Right ventricle myocardium inferior (tissue), 1 donor: ENCODE data around the gene CRACDL. TPM values are rescaled to one million over a fixed set of nuclear protein-coding genes. Genes with fewer than 3 reads are reported as not detected.

Experiments used
- ATAC-seq: fragments of 200-7000 bp; cut with Tn5 transposase; one replicate; pipeline ENCODE4 v1.9.1; 2020; ENCODE audit warnings: mild to moderate bottlenecking, moderate library complexity
- DNase-seq: peaks from one replicate; pipeline ENCODE4 v3.0.0; 2021; ENCODE audit errors: missing footprints
- intact Hi-C: fragments of 100-400 bp; cut with DNase I; formaldehyde crosslinking; loops from one replicate; pipeline ENCODE4 v1.11.0; 2022
- total RNA-seq: library from RNA; stranded (reverse); fragmentation: NEBNext Ultra II Directional; extraction: Animal tissue kit (Norgen Biotek cat#: 25700); gene quantifications from one replicate; pipeline ENCODE4 v1.2.1, GENCODE V29; 2021
- donor health status: DM: no; HTN: yes; CAD: no; lungs with severe emphysema.

The CRACDL gene
- total RNA-seq, 1 donor from 2014 or later, result 3.9 TPM

- DNase-seq (no peak), ATAC-seq (no peak)
- intact Hi-C loops, result no loop called here
Observed at GRCh38 chr2:98801286-98801685, 134.7 kb downstream of the CRACDL start.

- intact Hi-C loops, result no loop called here
- DNase-seq (no peak), ATAC-seq (no peak)
Observed at GRCh38 chr2:98800330-98801064, 135.5 kb downstream of the CRACDL start.

- no peak for DNase-seq
- intact Hi-C loops, result no loop called here
- ATAC-seq, result no peak
Observed at GRCh38 chr2:98799375-98800329, 136.4 kb downstream of the CRACDL start.

- DNase-seq (no peak), ATAC-seq (no peak)
- intact Hi-C loops, result no loop called here
Observed at GRCh38 chr2:98796775-98797544, 139.1 kb downstream of the CRACDL start.

DNA sequence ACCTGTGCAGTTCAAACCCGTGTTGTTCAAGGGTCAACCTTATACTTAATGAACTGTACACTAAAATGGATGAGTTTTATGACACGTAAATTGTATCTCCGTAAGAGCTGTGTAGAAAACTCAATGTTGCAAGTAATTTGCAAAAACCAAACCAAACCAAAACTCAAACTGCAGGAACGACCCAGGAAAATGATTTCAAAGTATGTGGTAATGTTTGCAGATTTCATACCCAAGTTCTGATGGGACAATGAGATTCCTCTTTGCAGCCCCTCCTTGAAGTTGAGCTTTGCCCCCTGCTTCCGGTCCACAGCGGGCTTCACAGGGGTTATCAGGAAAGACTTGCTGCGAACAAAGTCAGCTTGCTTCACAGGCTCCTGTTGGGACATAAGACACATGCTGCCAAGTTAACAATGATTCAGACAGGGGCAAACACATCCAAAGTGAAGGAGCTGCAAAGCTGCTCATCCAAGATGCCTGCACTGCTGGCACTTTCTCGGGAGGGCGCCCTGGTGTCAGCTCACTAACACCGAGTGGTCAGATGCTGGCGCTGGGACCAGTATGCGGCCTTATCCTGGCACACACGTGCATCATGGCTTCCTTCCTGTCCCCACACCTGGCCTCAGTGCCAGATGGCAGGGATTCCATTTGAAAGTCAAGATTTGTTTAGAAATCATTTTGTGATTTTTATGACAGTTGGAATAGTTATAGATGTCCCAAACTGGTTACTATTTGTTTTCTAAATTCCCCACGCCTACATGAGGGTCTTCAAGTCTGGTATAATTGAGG lies 139.9 kb downstream of the CRACDL start:
- ATAC-seq (no peak), DNase-seq (no peak)
- intact Hi-C loops, result no loop called here

DNA sequence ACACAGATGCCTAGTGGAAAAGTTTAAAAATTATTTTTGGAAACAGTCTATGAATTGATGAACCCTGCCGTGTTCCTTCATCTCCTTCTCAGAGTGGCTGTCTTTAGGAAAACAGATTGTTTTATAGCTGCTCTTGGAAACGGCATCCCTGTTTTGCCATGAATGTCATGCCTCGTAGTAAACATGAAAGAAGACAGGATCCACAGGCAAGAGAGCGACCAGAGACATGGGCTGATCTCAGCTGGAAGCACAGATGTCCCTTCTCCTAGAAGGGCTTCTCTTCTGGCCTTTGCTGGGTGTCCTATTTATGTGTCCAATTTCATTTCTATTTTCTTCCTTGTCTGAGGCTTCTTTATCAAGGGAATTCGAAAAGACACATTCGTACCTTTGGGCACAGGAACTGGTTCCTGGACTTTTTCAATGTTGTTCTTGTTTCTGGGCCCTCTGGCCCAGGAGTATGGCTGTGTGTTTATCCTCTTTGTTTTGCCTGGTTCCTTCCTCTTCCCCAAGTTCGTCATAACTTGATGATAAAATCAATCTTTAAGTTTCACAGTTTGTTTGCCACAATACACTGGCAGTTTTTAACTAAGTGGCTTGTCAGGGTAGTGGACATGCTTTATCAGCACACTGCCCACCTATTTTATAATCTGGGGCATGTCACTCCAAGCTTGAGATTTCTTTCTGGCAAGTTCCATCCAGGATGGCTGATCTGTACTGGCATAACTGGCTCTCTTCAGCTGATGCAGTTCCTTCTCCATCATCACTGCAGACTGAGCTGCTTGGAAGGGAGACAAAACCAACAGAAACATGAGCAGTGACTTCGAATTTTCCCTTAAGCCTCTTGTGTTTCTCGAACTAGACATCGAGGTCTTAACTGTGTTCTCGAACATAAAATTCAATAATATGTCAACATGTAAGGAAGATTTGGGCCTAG lies 141.9 kb downstream of the CRACDL start:
- no peak for ATAC-seq
- intact Hi-C loops, result no loop called here
- DNase-seq, result no peak

DNA sequence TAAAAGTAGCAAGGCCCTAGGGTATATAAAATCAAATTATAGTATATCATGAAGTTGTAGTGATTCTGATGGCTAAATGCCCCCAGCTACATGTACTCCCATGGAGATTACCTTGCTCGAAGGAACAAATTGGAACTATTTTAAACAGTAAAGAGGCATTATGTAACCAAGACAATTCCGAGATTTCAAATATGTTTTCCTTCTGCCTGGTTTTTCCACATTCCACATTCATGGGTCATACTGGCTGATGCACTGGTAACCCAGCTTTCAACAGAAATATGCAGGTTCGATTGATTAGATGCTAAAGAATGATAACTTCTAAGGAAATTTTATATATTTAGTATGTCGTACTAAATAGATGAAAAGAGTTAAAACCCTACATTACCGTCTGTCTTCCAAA lies 142.8 kb downstream of the CRACDL start:
- ATAC-seq (no peak), DNase-seq (no peak)
- intact Hi-C loops, result no loop called here

DNA sequence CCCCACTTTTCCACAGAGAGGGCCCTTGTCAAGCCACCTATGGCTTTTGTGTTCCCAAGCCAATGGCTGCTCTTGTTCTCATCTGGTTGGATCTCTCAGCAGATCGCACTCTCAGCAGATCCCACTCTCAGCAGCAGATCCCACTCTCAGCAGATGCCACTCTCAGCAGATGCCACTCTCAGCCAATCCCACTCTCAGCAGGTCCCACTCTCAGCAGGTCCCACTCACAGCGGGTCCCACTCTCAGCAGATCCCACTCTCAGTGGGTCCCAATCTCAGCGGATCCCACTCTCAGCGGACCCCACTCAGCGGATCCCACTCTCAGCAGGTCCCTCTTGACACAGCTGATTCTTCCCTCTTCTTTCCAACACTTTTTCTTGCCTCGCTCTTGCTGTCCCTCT lies 145.8 kb downstream of the CRACDL start:
- intact Hi-C loops, result no loop called here
- ATAC-seq, result no peak
- DNase-seq, result no peak

- DNase-seq, result no peak
- intact Hi-C loops, result no loop called here
- ATAC-seq, result no peak
Observed at GRCh38 chr2:98787700-98788099, 148.3 kb downstream of the CRACDL start.

DNA sequence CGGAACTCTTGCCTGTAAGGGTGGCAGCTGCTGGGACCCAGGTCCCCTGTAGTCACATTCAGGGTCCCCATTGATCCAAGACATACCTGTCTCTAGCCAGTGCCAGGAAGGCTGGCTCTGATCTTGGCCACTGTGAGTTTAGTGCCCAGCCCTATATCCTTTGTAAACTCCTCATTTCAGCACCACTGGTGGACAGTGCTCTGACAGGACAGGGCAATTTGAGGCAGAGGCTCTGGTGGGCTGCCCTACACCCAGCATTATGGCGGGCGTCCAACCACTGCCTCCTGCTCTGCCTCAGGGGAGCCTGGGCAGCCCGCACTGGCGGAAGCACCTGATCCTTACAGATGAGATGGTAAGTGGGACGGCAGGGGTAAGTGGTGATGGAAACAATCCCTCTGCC lies 149.8 kb downstream of the CRACDL start:
- DNase-seq, result no peak

GRCh38 chr2:98782570-98782969 lies 153.5 kb downstream of the CRACDL start:
- DNase-seq (no peak), ATAC-seq (no peak)
- intact Hi-C loops, result no loop called here

More for the DNA sequence above, 149.8 kb downstream of the CRACDL start:
- no peak for ATAC-seq
- intact Hi-C loops, result no loop called here

DNA sequence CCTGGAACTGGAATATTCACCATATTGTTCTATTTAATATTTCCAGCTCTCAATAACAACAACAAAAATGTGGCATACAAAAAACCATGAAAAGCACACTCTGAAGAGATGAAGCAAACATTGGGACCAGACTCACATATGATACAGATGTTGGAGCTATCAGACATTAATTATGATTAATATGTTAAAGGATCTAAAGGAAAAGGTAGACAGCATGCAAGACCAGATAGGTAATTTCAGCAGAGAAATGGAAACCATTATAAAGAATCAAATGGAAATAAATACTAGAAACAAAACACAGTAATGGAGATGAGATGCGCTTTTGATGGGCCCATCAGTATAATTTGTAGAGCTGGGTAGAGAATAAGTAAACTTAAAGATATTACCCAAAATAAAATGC lies 154.2 kb downstream of the CRACDL start:
- intact Hi-C loops, result no loop called here
- ATAC-seq (no peak), DNase-seq (no peak)

DNA sequence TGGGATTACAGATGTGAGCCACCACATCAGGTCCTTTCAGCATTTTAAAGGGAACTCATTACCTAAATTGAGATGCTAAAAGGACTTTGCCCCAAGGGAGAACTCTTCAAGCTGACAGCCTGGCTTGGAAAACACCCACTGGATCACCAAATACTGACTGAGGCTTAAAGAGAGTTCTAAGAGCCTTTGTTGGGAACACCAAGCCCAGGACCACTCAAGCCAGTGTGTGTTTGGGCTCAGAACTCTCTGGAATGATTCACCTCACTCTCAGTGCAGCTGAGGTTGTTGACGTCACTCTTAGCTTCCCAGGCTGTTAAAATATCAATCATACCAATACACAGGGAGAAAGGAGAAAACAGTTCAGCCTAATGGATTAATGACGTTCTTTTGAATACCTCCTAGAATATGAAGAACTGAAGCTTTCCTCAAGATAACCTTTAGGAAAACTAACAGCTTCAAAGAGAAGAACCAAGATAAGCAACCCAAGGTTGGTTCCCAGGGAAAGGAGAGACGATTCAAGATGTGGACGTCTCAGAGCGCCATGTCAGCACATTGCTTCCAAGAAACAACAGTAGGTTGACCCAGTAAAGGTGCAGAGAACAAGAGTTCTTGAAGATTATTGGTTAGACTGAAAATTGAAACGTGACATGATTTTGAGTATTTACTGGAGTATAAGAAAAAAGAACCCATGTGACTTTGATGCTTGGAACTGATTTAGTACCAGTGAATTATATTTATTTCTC lies 157.1 kb downstream of the CRACDL start:
- intact Hi-C loops, result no loop called here
- ATAC-seq (no peak), DNase-seq (no peak)

DNA sequence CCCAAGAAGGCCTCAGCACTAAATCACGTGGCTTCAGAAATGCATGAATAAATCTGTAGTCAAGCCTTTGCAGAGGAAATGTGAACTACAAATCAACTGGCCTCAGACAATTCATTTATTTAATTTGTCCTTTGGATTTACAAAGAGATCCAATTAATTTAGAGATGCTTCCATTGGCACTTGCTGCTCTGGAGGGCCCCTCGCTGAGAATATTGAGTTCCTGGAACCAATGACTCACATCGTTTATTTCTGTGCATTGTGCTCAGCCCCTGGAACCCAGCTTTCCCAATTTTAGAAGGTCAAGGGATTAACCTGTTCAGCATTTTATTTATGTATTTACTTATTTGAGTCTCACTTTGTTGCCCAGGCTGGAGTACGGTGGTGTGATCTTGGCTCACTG lies 157.9 kb downstream of the CRACDL start:
- ATAC-seq (no peak), DNase-seq (no peak)
- intact Hi-C loops, result no loop called here

- intact Hi-C loops, result no loop called here
- ATAC-seq (no peak), DNase-seq (no peak)
Observed at GRCh38 chr2:98777710-98778109, 158.3 kb downstream of the CRACDL start.

- no peak for DNase-seq
- intact Hi-C loops, result no loop called here
Observed at GRCh38 chr2:98777076-98777475, 158.9 kb downstream of the CRACDL start.

DNA sequence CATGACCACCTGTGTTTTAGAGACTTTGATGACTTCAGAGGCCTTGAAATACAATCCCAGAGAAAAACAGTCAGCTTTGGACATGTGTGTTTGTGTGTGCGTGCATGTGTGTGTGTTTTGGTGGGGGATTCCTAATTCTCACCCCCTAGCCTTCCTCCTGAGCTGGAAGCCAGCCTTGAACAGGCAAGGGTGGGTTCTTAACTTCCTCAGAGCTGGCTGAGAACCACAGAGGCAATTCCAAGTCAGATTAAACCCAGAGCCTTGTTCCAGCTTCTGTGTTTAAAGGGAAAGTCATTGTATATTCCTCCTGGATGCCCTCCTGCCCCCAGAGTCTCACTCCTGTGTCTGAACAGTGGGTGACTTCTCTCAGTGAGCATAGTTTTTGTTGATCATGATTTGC lies 159.9 kb downstream of the CRACDL start:
- intact Hi-C loops, result no loop called here
- ATAC-seq, result no peak
- no peak for DNase-seq

More at GRCh38 chr2:98777076-98777475, 158.9 kb downstream of the CRACDL start:
- no peak for ATAC-seq
